HL-60 (cell line): ENCODE results near the gene L3MBTL1.

ENCODE experiments used
- CTCF ChIP-seq: IDR thresholded peaks from one replicate; pipeline ENCODE4 v1.5.1; 2011; ENCODE audit warnings: low read length, control low read depth, inconsistent platforms; ENCODE audit not compliant: insufficient read depth
- GABPA ChIP-seq: IDR thresholded peaks from 2 replicates; pipeline ENCODE4 v1.6.1; 2012; ENCODE audit warnings: low read depth
- POLR2AphosphoS5 ChIP-seq: IDR thresholded peaks from 2 replicates; pipeline ENCODE4 v1.6.1; 2012; ENCODE audit warnings: low read depth
- SPI1 ChIP-seq: IDR thresholded peaks from 2 replicates; pipeline ENCODE4 v1.6.1; 2012; ENCODE audit warnings: low read depth, mild to moderate bottlenecking, borderline replicate concordance

GRCh38 chr20:43495388-43495787 is 12.1 kb upstream of the L3MBTL1 start:
- no peak for TF ChIP-seq CTCF
- no peak for TF ChIP-seq POLR2AphosphoS5
- TF ChIP-seq SPI1 = no peak
- no peak for TF ChIP-seq GABPA
